Measurements from ENCODE around the gene MIAT. TPM values are rescaled to one million over a fixed set of nuclear protein-coding genes. Genes with fewer than 3 reads are reported as not detected.

The MIAT gene
- total and polyA plus RNA-seq, 2 experiments from 2014 or later, result 0.51 to 1.00 TPM

GRCh38 chr22:26718905-26719304 lies 61.5 kb downstream of the MIAT start:
- Histone ChIP-seq H3K79me2 (no peaks in the 10 kb centered on the region), H3K9me3 (ENCODE audit: low read depth) (no peaks in the 10 kb centered on the region), H3K4me1 (ENCODE audit: insufficient read depth) (peaks cover under 1% of the 10 kb centered on the region), H3K27me3 (no peaks in the 10 kb centered on the region), H3K4me2 (no peak overlapping the region), H3K4me3 (no peak overlapping the region), H4K20me1 (ENCODE audit: insufficient read depth, poor library complexity, severe bottlenecking) (no peaks in the 10 kb centered on the region), H2AFZ (no peak overlapping the region), H3K9me2 (replicated peaks; ENCODE audit: insufficient read depth) (no peaks in the 10 kb centered on the region), H3K27ac (no peak overlapping the region), H3K36me3 (replicated peaks; ENCODE audit: insufficient read depth, low read depth) (no peaks in the 10 kb centered on the region)
- WGBS (ENCODE audit: low lambda C conversion rate, missing lambda C conversion rate), result 87% methylated on average over 4 of the region's 4 CpGs
- TF ChIP-seq, protein P1, sequence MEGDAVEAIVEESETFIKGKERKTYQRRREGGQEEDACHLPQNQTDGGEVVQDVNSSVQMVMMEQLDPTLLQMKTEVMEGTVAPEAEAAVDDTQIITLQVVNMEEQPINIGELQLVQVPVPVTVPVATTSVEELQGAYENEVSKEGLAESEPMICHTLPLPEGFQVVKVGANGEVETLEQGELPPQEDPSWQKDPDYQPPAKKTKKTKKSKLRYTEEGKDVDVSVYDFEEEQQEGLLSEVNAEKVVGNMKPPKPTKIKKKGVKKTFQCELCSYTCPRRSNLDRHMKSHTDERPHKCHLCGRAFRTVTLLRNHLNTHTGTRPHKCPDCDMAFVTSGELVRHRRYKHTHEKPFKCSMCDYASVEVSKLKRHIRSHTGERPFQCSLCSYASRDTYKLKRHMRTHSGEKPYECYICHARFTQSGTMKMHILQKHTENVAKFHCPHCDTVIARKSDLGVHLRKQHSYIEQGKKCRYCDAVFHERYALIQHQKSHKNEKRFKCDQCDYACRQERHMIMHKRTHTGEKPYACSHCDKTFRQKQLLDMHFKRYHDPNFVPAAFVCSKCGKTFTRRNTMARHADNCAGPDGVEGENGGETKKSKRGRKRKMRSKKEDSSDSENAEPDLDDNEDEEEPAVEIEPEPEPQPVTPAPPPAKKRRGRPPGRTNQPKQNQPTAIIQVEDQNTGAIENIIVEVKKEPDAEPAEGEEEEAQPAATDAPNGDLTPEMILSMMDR (IDR thresholded peaks at IDR 0.05; ENCODE audit: poor library complexity), result no peak
- TF ChIP-seq EZH2phosphoT487 (IDR thresholded peaks at IDR 0.05; ENCODE audit: low read depth, severe bottlenecking, unreplicated experiment) (no peak), EZH2 (IDR thresholded peaks at IDR 0.05; ENCODE audit: borderline replicate concordance) (no peak)
- no peak for DNase-seq (ENCODE audit: low spot score)

DNA sequence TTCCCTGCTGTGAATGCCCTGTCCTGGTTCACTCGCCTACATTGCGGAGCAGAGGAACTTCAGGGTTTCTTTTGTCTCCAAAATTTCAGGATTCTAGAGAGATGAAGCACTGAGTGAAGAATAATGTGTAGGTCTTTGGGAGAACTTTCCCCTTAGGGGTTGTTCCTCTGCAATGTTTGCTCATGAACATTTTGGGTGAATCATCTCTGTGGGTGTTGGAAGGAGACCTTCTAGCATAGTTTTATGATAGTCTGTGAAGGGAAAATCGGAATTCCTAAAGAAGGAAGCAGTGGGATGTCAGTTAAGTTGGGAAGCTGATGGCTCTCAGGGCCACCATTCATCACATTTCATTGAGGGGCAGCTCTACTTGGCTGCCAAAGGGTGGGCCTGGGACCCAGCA lies 64.8 kb downstream of the MIAT start:
- H4K20me1 ChIP-seq (ENCODE audit: insufficient read depth, poor library complexity, severe bottlenecking), result no peaks in the 10 kb centered on the region
- H3K27ac ChIP-seq, result no peak overlapping the region
- no peak overlapping the region for H2AFZ ChIP-seq
- H3K9me2 ChIP-seq (replicated peaks; ENCODE audit: insufficient read depth), result no peaks in the 10 kb centered on the region
- H3K27me3 ChIP-seq, result no peaks in the 10 kb centered on the region
- no peaks in the 10 kb centered on the region for H3K79me2 ChIP-seq
- H3K36me3 ChIP-seq (replicated peaks; ENCODE audit: insufficient read depth, low read depth), result no peaks in the 10 kb centered on the region
- TF ChIP-seq EZH2phosphoT487 (IDR thresholded peaks at IDR 0.05; ENCODE audit: low read depth, severe bottlenecking, unreplicated experiment) (no peak), EZH2 (IDR thresholded peaks at IDR 0.05; ENCODE audit: borderline replicate concordance) (no peak)
- TF ChIP-seq, protein P1 (IDR thresholded peaks at IDR 0.05; ENCODE audit: poor library complexity), result no peak
- DNase-seq (ENCODE audit: low spot score), result no peak
- no peaks in the 10 kb centered on the region for H3K4me1 ChIP-seq (ENCODE audit: insufficient read depth)
- WGBS (ENCODE audit: low lambda C conversion rate, missing lambda C conversion rate), result 97% methylated on average over 3 of the region's 3 CpGs
- H3K4me2 ChIP-seq, result no peak overlapping the region
- no peak overlapping the region for H3K4me3 ChIP-seq
- H3K9me3 ChIP-seq (ENCODE audit: low read depth), result no peaks in the 10 kb centered on the region

DNA sequence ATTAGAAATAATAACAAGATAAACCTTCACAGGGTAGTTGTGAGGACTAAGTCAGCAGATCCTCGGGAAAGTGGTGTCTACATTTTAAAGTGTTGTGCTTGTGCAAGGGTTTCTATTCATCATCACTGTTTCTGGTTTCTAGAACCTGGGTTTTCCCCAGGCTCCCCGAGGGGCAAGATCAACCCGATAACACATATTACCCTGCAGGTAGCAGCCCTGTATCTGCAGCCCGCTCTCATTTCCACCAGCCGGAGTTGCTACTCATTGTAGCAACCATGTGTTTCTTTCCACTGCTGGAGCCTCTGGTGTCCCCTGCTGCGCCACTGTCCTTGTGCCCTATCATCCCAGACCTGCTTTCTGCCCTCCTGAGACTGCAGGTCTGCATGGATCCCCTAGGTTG lies 67.0 kb downstream of the MIAT start:
- H3K9me3 ChIP-seq (ENCODE audit: low read depth), result no peaks in the 10 kb centered on the region
- no peaks in the 10 kb centered on the region for H4K20me1 ChIP-seq (ENCODE audit: insufficient read depth, poor library complexity, severe bottlenecking)
- H3K4me2 ChIP-seq, result no peak overlapping the region
- no peak overlapping the region for H2AFZ ChIP-seq
- 97% methylated on average over 6 of the region's 6 CpGs for WGBS (ENCODE audit: low lambda C conversion rate, missing lambda C conversion rate)
- H3K27me3 ChIP-seq, result no peaks in the 10 kb centered on the region
- DNase-seq (ENCODE audit: low spot score), result no peak
- no peaks in the 10 kb centered on the region for H3K4me1 ChIP-seq (ENCODE audit: insufficient read depth)
- H3K4me3 ChIP-seq, result no peak overlapping the region
- no peaks in the 10 kb centered on the region for H3K36me3 ChIP-seq (replicated peaks; ENCODE audit: insufficient read depth, low read depth)
- TF ChIP-seq EZH2 (IDR thresholded peaks at IDR 0.05; ENCODE audit: borderline replicate concordance) (no peak), EZH2phosphoT487 (IDR thresholded peaks at IDR 0.05; ENCODE audit: low read depth, severe bottlenecking, unreplicated experiment) (no peak)
- TF ChIP-seq, protein P1 (IDR thresholded peaks at IDR 0.05; ENCODE audit: poor library complexity), result no peak
- H3K27ac ChIP-seq, result no peak overlapping the region
- H3K9me2 ChIP-seq (replicated peaks; ENCODE audit: insufficient read depth), result no peaks in the 10 kb centered on the region
- H3K79me2 ChIP-seq, result no peaks in the 10 kb centered on the region
